ENCODE data around the gene PDE9A.

GRCh38 chr21:42631142-42631541 lies 22.3 kb upstream of the PDE9A start:
- TF ChIP-seq, protein P1, sequence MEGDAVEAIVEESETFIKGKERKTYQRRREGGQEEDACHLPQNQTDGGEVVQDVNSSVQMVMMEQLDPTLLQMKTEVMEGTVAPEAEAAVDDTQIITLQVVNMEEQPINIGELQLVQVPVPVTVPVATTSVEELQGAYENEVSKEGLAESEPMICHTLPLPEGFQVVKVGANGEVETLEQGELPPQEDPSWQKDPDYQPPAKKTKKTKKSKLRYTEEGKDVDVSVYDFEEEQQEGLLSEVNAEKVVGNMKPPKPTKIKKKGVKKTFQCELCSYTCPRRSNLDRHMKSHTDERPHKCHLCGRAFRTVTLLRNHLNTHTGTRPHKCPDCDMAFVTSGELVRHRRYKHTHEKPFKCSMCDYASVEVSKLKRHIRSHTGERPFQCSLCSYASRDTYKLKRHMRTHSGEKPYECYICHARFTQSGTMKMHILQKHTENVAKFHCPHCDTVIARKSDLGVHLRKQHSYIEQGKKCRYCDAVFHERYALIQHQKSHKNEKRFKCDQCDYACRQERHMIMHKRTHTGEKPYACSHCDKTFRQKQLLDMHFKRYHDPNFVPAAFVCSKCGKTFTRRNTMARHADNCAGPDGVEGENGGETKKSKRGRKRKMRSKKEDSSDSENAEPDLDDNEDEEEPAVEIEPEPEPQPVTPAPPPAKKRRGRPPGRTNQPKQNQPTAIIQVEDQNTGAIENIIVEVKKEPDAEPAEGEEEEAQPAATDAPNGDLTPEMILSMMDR (IDR thresholded peaks at IDR 0.05), result no peak
- TF ChIP-seq POLR2A (IDR thresholded peaks at IDR 0.05; ENCODE audit: low read depth) (no peak), POLR2AphosphoS5 (IDR thresholded peaks at IDR 0.05) (no peak)

Measured in esophagus muscularis mucosa (tissue), 3 donors.